Glomerular endothelial cell (primary cell): ENCODE measurements around the gene CERS6. TPM values are rescaled to one million over a fixed set of nuclear protein-coding genes. Genes with fewer than 3 reads are reported as not detected.
"Not testable (repeated sequence)": the region's sequence is repeated elsewhere in the genome, so short reads cannot be mapped to it uniquely, and the experiment has no call there.

ENCODE experiments used
- DNase-seq: peaks from one replicate; pipeline ENCODE4 v3.0.0-alpha.2; 2011; ENCODE audit warnings: low read depth, low spot score; ENCODE audit errors: extremely low read depth
- total RNA-seq: library from RNA; depleted of rRNA; stranded (reverse); fragments of >200 nt; gene quantifications from 2 replicates; pipeline ENCODE4 v1.2.3, GENCODE V29; 2015

CERS6 gene
- total RNA-seq, 1 donor from 2014 or later = 13.5 TPM

- DNase-seq = no peak
These were observed 334.3 kb downstream of the CERS6 start for GRCh38 chr2:168790226-168790902.

GRCh38 chr2:168791140-168791539, 335.1 kb downstream of the CERS6 start:
- DNase-seq = not testable (repeated sequence)

DNA sequence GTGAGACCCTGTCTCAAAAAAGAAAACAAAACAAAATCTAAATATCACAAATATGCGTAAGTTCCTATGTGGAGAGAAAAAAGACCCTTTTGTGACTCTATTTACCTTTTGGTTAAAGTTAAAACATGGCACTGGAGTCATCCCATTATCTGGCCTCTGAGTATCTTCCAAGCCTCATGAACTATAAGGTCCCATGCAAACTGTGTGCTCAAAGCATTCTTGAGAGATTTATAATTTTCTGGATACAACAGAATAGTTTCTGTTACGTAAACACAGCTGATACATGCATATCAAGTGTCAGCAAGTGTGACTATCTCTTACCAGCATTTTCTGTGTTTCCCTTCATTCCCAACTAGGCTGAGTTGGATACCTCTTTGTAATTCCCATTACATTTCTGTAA, 337.5 kb downstream of the CERS6 start:
- no peak for DNase-seq

- no peak for DNase-seq
These were observed 338.9 kb downstream of the CERS6 start for GRCh38 chr2:168794968-168795367.

DNA sequence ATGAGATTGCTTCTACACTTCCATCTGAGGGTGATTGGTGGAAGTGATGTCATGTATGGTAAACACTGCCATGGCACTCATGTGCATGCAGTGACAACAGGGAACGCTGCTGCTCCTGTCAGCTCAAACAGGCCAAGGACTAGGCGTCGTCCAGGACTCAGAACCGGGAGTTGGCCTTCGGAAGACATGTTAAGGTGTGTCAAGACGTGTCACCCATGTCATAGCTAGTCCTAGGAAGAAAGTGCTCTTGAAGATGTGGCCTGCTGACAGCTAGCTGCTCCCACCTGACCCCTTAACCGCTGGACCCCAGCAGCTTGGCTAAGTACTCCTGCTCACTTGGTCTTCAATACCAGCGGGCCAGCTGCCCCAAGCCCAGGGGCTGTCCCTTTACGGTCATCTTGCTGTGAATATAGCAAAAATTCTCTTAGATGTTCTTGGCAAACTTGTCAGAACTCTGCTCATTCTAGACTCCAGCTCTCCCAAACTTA, 340.1 kb downstream of the CERS6 start:
- no peak for DNase-seq

DNA sequence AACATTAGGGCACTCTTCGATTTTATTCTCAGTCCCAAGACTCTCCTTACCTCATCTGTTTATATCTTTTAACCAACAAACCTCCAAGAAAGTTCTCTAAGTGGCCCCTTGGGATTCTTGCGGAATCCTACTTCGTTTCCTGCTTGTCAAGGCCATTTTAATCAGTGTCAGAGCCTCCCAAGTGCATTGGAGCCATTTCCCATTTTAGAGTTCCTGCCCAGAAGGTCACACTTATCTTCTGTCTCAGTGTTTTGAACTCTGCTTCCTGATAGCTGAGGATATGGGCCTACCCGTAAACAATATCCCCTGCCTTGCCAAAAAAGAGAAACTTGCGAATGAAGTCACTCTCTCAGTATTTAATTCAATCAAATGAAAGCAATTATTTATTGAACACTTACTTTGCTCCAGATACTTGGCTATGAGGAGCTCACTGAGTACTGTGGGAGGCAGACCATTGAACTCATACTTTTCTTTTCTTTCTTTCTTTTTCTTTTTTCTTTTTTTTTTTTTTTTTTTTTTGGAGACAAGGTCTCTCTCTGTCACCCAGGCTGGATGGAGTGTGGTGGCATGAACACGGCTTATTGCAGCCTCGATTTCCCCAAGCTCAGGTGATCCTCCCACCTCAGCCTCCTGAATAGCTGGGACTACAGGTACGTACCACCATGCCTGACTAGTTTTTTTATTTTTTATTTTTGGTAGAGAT, 340.7 kb downstream of the CERS6 start:
- no peak for DNase-seq

- DNase-seq = no peak
These were observed 341.2 kb downstream of the CERS6 start for GRCh38 chr2:168797286-168797655.

DNA sequence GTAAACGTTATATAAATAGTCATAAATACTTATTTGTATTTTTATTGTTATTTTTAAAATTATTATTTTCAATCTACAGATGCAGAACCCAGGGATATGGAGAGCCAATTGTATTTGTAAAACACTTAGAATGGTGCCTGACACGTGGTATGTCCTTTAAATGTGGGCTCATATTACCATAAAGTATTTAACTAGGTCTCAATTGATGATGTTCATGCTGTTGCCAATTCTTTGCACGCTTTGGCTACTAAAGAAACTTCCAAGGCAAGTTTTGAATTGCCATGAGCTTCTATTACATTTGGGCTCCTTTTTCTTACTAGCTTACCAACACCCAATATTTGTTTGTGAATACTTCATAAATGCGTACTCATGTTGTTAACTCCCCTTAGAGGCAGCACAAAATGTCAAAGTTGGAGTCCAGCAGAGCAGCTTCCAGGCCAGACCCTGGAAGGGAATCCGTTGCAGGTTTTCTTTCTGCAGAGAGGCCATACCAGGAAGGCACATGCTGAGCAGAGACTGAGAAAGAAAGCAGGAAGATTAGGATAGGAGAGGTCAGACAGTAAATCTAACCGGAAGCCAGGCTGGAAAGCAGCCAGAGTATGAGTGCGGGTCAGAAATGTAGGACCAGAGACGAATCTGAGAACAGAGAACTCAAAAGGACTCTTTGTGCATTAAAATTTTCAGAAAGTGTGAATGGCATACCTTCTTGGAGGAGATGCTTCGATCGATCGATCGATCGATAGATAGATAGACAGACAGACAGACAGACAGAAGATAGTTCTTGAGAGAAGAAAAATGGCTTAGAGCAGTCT, 342.2 kb downstream of the CERS6 start:
- DNase-seq = no peak

- no peak for DNase-seq
These were observed 342.9 kb downstream of the CERS6 start for GRCh38 chr2:168798888-168799410.

- DNase-seq = no peak
These were observed 345.4 kb downstream of the CERS6 start for GRCh38 chr2:168801471-168801870.

- no peak for DNase-seq
These were observed 346.1 kb downstream of the CERS6 start, which contains the start of gene NOSTRIN for GRCh38 chr2:168801961-168802858. Gene NOSTRIN, plus strand, starts transcription at chr2:168802637. Its CDS starts 10 bp downstream, at chr2:168802647.

DNA sequence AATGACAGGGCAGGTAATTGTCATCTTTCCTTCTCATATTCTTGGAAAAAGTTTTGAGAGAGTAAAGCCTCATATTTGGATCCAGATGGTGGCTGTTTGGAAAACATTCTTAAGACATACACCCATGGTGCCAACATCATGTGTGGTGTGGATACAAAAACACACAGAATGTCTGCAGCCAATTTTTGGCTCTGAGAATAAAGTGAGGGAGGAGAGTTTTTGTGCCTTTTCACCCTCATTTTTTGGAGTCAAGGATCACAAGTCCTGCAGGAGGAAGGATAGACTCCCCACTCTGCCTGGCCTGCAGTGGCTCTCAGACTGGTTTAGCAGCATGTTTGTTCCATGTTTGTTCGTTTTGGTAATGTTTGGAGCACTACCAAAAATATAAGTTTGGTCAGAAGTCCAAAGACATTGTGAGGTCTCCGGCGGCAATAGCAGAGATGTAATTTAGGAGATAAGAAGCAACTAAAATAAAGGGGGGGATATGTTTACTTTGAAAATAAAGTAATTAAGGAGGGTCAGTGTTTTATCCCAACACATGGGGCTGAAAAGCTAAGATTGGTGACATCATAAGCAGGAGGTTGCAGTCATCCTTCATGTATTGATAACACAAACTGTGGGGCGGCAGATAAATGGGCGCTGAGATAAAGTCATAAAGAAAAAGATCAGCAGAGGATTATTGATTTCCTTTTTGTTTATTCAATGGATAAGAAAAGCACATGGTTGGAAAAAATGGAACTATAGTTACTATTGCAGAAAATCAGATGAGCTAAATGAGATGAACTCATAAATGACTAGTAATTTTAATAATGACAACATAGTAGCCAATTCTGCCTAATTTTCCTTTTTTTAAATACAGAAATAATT, 347.0 kb downstream of the CERS6 start:
- no peak for DNase-seq

GRCh38 chr2:168804214-168804613, 348.1 kb downstream of the CERS6 start:
- no peak for DNase-seq

DNA sequence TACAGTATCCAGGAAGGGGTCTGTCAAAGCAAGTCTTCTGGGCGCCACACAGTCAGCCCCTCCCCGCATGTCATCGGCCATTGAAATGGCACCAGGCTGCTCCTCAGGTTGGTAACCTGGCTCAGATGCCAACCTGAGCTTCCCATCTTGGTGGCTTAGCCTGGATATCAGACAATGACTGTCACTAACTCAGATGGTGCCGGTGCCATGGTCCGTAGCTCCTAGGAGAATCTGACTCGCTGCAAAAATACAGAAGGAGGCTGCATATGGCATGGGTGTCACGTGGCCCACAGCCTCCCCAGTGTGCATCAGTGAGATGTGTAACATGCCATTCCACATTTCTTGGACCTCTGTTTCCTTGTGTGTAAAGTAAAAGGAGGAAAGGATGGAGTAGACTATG, 349.5 kb downstream of the CERS6 start:
- DNase-seq = no peak

DNA sequence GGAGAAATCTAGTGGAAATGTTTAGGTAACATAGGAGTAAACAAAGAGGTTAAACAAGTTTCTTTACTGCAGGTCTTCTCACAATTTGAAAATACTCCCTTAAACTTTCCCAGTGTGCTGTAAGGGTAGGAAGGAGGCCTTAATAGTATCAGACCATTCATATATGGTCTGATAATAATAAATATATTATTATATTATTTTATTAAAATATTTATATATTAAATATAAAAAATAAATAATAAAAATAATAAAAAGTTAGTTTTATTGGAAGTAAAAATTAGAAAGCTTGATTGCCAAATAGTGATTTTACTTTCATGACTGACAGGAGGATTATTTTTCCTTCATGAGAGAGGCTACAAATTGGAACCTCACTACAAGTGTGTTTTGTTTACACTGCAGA, 353.5 kb downstream of the CERS6 start:
- no peak for DNase-seq

GRCh38 chr2:168810235-168810634, 354.2 kb downstream of the CERS6 start:
- DNase-seq = no peak

DNA sequence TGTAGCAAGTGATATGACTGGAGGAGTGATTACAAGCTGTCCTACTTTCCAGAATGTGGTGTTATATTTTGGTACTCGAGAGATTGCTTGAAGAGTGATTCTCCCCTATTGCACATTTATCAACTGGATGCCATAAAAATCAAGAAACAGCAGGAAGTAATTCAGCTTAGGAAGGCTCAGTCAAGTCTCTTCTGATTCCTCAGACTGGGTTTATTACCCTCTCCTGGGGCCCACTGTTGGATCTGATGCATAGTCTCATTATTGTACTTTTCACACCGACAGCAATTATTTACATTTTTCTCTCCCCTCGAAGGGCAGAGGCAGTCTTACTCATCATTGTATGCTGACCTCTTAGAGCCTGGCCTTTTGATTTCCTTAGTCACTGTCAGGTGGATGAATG, 355.6 kb downstream of the CERS6 start:
- no peak for DNase-seq

GRCh38 chr2:168814046-168814445, 358.0 kb downstream of the CERS6 start:
- no peak for DNase-seq
